Stomach smooth muscle (tissue), 2 donors: ENCODE data around the gene PDE1A.

Source experiments
- H3K27ac ChIP-seq: one replicate; pipeline ENCODE4 v1.7.0; 2013; ENCODE audit warnings: mild to moderate bottlenecking, low read length, inconsistent platforms
- H3K27me3 ChIP-seq, 2 donors: one replicate each; pipeline ENCODE4 v1.7.0; 2013; ENCODE audit warnings: low read length in 2 of 2; ENCODE audit not compliant: insufficient read depth in 2 of 2, control insufficient read depth in 1 of 2
- H3K36me3 ChIP-seq, 2 donors: one replicate each; pipeline ENCODE4 v1.7.0; 2013; ENCODE audit warnings: low read length in 2 of 2; ENCODE audit not compliant: control insufficient read depth in 2 of 2, insufficient read depth in 2 of 2
- H3K4me1 ChIP-seq: one replicate; pipeline ENCODE4 v1.7.0; 2013; ENCODE audit warnings: low read length; ENCODE audit not compliant: control insufficient read depth, insufficient read depth
- H3K4me3 ChIP-seq, 2 donors: one replicate each; pipeline ENCODE4 v1.7.0; 2013; ENCODE audit warnings: low read length in 2 of 2
- H3K9ac ChIP-seq, 2 donors: one replicate each; pipeline ENCODE4 v1.7.0; 2013; ENCODE audit warnings: low read length in 2 of 2, mild to moderate bottlenecking in 1 of 2
- H3K9me3 ChIP-seq, 2 donors: one replicate each; pipeline ENCODE4 v1.7.0; 2013; ENCODE audit warnings: low read length in 2 of 2; ENCODE audit not compliant: control insufficient read depth in 2 of 2
- donor health status: healthy.
- donor health status: Pancreatic carcinoma.

Gene PDE1A

GRCh38 chr2:182248362-182248761 lies 178.5 kb downstream of the PDE1A start:
- H3K4me3 ChIP-seq, result no peak overlapping the region
- no peaks in the 10 kb centered on the region for H3K9me3 ChIP-seq
- no peaks in the 10 kb centered on the region for H3K4me1 ChIP-seq
- no peaks in the 10 kb centered on the region for H3K27me3 ChIP-seq
- H3K9ac ChIP-seq, result no peak overlapping the region
- no peak overlapping the region for H3K27ac ChIP-seq
- H3K36me3 ChIP-seq, result no peaks in the 10 kb centered on the region

- H3K27me3 ChIP-seq, result no peaks in the 10 kb centered on the region
- H3K27ac ChIP-seq, result no peak overlapping the region
- no peaks in the 10 kb centered on the region for H3K36me3 ChIP-seq
- H3K4me3 ChIP-seq, result no peak overlapping the region
- no peak overlapping the region for H3K9ac ChIP-seq
- H3K9me3 ChIP-seq, result no peaks in the 10 kb centered on the region
- no peaks in the 10 kb centered on the region for H3K4me1 ChIP-seq
Observed at GRCh38 chr2:182247831-182248230, 179.0 kb downstream of the PDE1A start.

GRCh38 chr2:182245963-182246362 lies 180.9 kb downstream of the PDE1A start:
- Histone ChIP-seq H3K36me3 (no peaks in the 10 kb centered on the region), H3K9ac (no peak overlapping the region), H3K4me1 (no peaks in the 10 kb centered on the region), H3K27ac (no peak overlapping the region), H3K9me3 (no peaks in the 10 kb centered on the region), H3K27me3 (no peaks in the 10 kb centered on the region), H3K4me3 (no peak overlapping the region)

GRCh38 chr2:182242609-182243008 lies 184.2 kb downstream of the PDE1A start:
- Histone ChIP-seq H3K9ac (no peak overlapping the region), H3K27ac (no peak overlapping the region), H3K36me3 (no peaks in the 10 kb centered on the region), H3K4me1 (no peaks in the 10 kb centered on the region), H3K9me3 (no peaks in the 10 kb centered on the region), H3K4me3 (no peak overlapping the region), H3K27me3 (no peaks in the 10 kb centered on the region)

GRCh38 chr2:182241936-182242335 lies 184.9 kb downstream of the PDE1A start:
- Histone ChIP-seq H3K9me3 (no peaks in the 10 kb centered on the region), H3K4me1 (no peaks in the 10 kb centered on the region), H3K27ac (no peak overlapping the region), H3K9ac (no peak overlapping the region), H3K4me3 (no peak overlapping the region), H3K27me3 (no peaks in the 10 kb centered on the region), H3K36me3 (no peaks in the 10 kb centered on the region)

- no peak overlapping the region for H3K4me3 ChIP-seq
- no peak overlapping the region for H3K27ac ChIP-seq
- no peaks in the 10 kb centered on the region for H3K4me1 ChIP-seq
- no peak overlapping the region for H3K9ac ChIP-seq
- H3K36me3 ChIP-seq, result no peaks in the 10 kb centered on the region
- no peaks in the 10 kb centered on the region for H3K27me3 ChIP-seq
- no peaks in the 10 kb centered on the region for H3K9me3 ChIP-seq
Observed at GRCh38 chr2:182240862-182241371, 185.9 kb downstream of the PDE1A start.

- H3K4me3 ChIP-seq, result no peak overlapping the region
- no peaks in the 10 kb centered on the region for H3K9me3 ChIP-seq
- no peaks in the 10 kb centered on the region for H3K27me3 ChIP-seq
- no peak overlapping the region for H3K27ac ChIP-seq
- H3K9ac ChIP-seq, result no peak overlapping the region
- H3K36me3 ChIP-seq, result no peaks in the 10 kb centered on the region
- H3K4me1 ChIP-seq, result no peaks in the 10 kb centered on the region
Observed at GRCh38 chr2:182230561-182230960, 196.3 kb downstream of the PDE1A start.

- H3K27ac ChIP-seq, result no peak overlapping the region
- H3K27me3 ChIP-seq, result no peaks in the 10 kb centered on the region
- no peak overlapping the region for H3K4me3 ChIP-seq
- no peak overlapping the region for H3K9ac ChIP-seq
- H3K9me3 ChIP-seq, result no peaks in the 10 kb centered on the region
- H3K4me1 ChIP-seq, result no peaks in the 10 kb centered on the region
- H3K36me3 ChIP-seq, result no peaks in the 10 kb centered on the region
Observed at GRCh38 chr2:182229297-182229696, 197.5 kb downstream of the PDE1A start.

GRCh38 chr2:182228741-182229140 lies 198.1 kb downstream of the PDE1A start:
- Histone ChIP-seq H3K4me3 (no peak overlapping the region), H3K9me3 (no peaks in the 10 kb centered on the region), H3K4me1 (no peaks in the 10 kb centered on the region), H3K27ac (no peak overlapping the region), H3K36me3 (no peaks in the 10 kb centered on the region), H3K27me3 (no peaks in the 10 kb centered on the region), H3K9ac (no peak overlapping the region)

GRCh38 chr2:182228073-182228473 lies 198.8 kb downstream of the PDE1A start:
- Histone ChIP-seq H3K9me3 (no peaks in the 10 kb centered on the region), H3K4me3 (no peak overlapping the region), H3K9ac (no peak overlapping the region), H3K27ac (no peak overlapping the region), H3K4me1 (no peaks in the 10 kb centered on the region), H3K36me3 (no peaks in the 10 kb centered on the region), H3K27me3 (no peaks in the 10 kb centered on the region)

- H3K4me1 ChIP-seq, result no peaks in the 10 kb centered on the region
- no peak overlapping the region for H3K27ac ChIP-seq
- H3K4me3 ChIP-seq, result no peak overlapping the region
- H3K9me3 ChIP-seq, result no peaks in the 10 kb centered on the region
- H3K27me3 ChIP-seq, result no peaks in the 10 kb centered on the region
- H3K36me3 ChIP-seq, result no peaks in the 10 kb centered on the region
- no peak overlapping the region for H3K9ac ChIP-seq
Observed at GRCh38 chr2:182226807-182227206, 200.0 kb downstream of the PDE1A start.
